Heart left ventricle (tissue), 13 donors: Measurements from ENCODE around the gene KCNQ1OT1.

Experiments
- CTCF ChIP-seq, 12 donors: fragments of 200-600 bp; sonication (generic) in 4 of 12; IDR thresholded peaks; one replicate each; pipeline versions ENCODE4 v1.5.0 to v1.8.0; 2018 to 2022; ENCODE audit warnings: antibody characterized with exemption in 12 of 12, mild to moderate bottlenecking in 5 of 12
- POLR2A ChIP-seq, 2 donors: fragments of 450-650 bp; IDR thresholded peaks; one replicate each; pipeline ENCODE4 v1.6.1; 2017; ENCODE audit warnings: antibody characterized with exemption in 2 of 2, mild to moderate bottlenecking in 2 of 2, moderate library complexity in 2 of 2
- donor health status: ischemic (EF 13 %, LVEDD 7.1; RV severe dilation, severe dysfunction).
- donor health status: DM: no; HTN: yes; CAD: no.
- donor health status: DM: no; HTN: no; CAD: no.
- donor health status: ischemic (EF 25% LVEDD 6.9; RV normal size, moderate dysfunction).
- donor health status: ischemic (EF 25% LVEDD 5.7; RV mildly dilated, moderate dysfunction).
- donor health status: ischemic (EF 35%, LVEDD 5.7; RV mildly dilated, moderate dysfunction).
- donor health status: nonischemic (EF 11% LVEDD 7.7; RV severe dilation, severe dysfunction).
- donor health status: DM: yes; HTN: yes; CAD: no.
- donor health status: PGD.
- donor health status: ischemic (EF 29% LVEDD 5.4; RV normal size, mild dysfunction).
- donor health status: nonischemic (EF 23%, LVEDD 6.1; RV moderate dilation, normal function).

- TF ChIP-seq CTCF (IDR thresholded peaks at IDR 0.05): no peak
- TF ChIP-seq POLR2A (IDR thresholded peaks at IDR 0.05): no peak
Measured at GRCh38 chr11:2643746-2644145, 56.0 kb downstream of the KCNQ1OT1 start.
